ENCODE measurements around the gene FAM43A. TPM values are rescaled to one million over a fixed set of nuclear protein-coding genes. Genes with fewer than 3 reads are reported as not detected.

The FAM43A gene
- total and polyA plus RNA-seq, 2 of the 4 experiments (the other 2 are of a cell fraction): 3.0 to 11.5 TPM

DNA sequence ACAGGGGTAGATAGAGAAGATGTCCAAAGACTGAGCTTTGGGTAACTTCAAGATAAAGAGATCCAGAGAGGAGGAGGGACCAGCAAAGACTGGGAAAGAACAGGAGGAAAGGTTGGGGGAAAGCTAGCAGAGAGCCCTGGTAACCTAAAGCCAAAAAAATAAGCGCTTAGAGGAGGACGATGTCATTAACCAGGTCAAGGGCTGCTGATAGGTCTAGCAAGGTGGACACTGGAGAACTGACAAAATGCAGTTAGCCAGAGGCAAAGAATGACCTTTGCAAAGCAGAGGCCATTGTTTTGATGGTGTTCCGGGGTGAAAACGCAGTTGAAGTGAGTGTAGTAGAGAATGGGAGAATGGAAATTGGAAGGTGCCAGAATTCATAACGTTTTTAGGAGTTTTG lies 39.7 kb downstream of the FAM43A start:
- Histone ChIP-seq H3K9me3 (ENCODE audit: control insufficient read depth, insufficient read depth, low read length) (no peaks in the 10 kb centered on the region), H2BK20ac (ENCODE audit: low read depth, low read length) (no peak overlapping the region), H3K27me3 (ENCODE audit: control insufficient read depth, insufficient read depth, low read length) (peaks cover 25% of the 10 kb centered on the region), H2BK120ac (ENCODE audit: low read depth, low read length) (no peak overlapping the region), H4K8ac (ENCODE audit: low read depth in 2 of 2, low read length in 2 of 2) (no peak overlapping the region), H3K9me1 (ENCODE audit: insufficient read depth, low read length) (no peaks in the 10 kb centered on the region; the same call in 1 of the 2 replicates), H3K4ac (ENCODE audit: low read depth, low read length) (no peak overlapping the region), H3K4me1 (ENCODE audit: control insufficient read depth, insufficient read depth, low read length) (peaks cover 5% of the 10 kb centered on the region; the same call in 1 of the 2 replicates), H3K79me1 (ENCODE audit: low read depth in 1 of 2, low read length in 2 of 2) (no peaks in the 10 kb centered on the region), H4K20me1 (ENCODE audit: insufficient read depth, low read length) (no peaks in the 10 kb centered on the region), H3K9ac (ENCODE audit: low read depth, low read length) (no peak overlapping the region), H3K14ac (replicated peaks; ENCODE audit: low read depth, low read length) (no peak overlapping the region), H3K23ac (ENCODE audit: low read depth, low read length) (no peak overlapping the region), H2BK5ac (ENCODE audit: low read depth, low read length, poor library complexity, severe bottlenecking) (no peak overlapping the region), H4K91ac (ENCODE audit: insufficient read depth, low read depth, low read length) (no peak overlapping the region), H3K4me2 (ENCODE audit: low read depth, low read length) (no peak overlapping the region), H3K4me3 (ENCODE audit: insufficient read depth, low read depth, low read length) (no peak overlapping the region), H2AFZ (replicated peaks; ENCODE audit: low read length, poor library complexity) (no peak overlapping the region), H2AK9ac (replicated peaks; ENCODE audit: low read depth, low read length, poor library complexity) (no peak overlapping the region), H3K27ac (ENCODE audit: insufficient read depth, low read length) (no peak overlapping the region), H3K18ac (ENCODE audit: low read depth, low read length) (no peak overlapping the region), H2AK5ac (ENCODE audit: low read depth, low read length) (peak overlapping the region; percentile 23; the same call in 1 of the 2 replicates), H3K56ac (ENCODE audit: extremely low read depth, insufficient read depth, low read length) (no peak overlapping the region), H2BK15ac (ENCODE audit: low read depth, low read length) (no peak overlapping the region), H3K36me3 (ENCODE audit: control insufficient read depth, insufficient read depth, low read length) (no peaks in the 10 kb centered on the region), H4K5ac (ENCODE audit: low read depth, low read length) (no peak overlapping the region)
- ATAC-seq (ENCODE audit: low read depth): no peak
- intact Hi-C loops (cut with micrococcal nuclease) (no loop called here), dilution Hi-C loops (cut with HindIII; ENCODE audit: low sequenced_read_pairs, unreplicated experiment) (no loop called here), in situ Hi-C loops (cut with MboI; ENCODE audit: low sequenced_read_pairs) (no loop called here)
- ChIA-PET POLR2A (ENCODE audit: unreplicated experiment) (no interaction called here), CTCF (no interaction called here)
- 74% methylated on average over 5 of the region's 5 CpGs; no CpG with 5 or more reads in 1 of the 2 experiments for WGBS, 2 experiments (ENCODE audit: extremely low coverage in 2 of 2, insufficient read length in 1 of 2)
- TF ChIP-seq SMC3 (IDR thresholded peaks at IDR 0.05; ENCODE audit: low read depth, low read length): no peak
- no peak for TF ChIP-seq MAFK (IDR thresholded peaks at IDR 0.05; ENCODE audit: low read depth, low read length)
- TF ChIP-seq CHD1 (IDR thresholded peaks at IDR 0.05; ENCODE audit: low read depth, low read length): no peak
- no peak for TF ChIP-seq CEBPB (IDR thresholded peaks at IDR 0.05; ENCODE audit: low read depth, low read length)
- no peak for TF ChIP-seq MXI1 (IDR thresholded peaks at IDR 0.05; ENCODE audit: borderline replicate concordance, low read depth, low read length)
- no peak for TF ChIP-seq RAD21 (IDR thresholded peaks at IDR 0.05; ENCODE audit: low read length)
- TF ChIP-seq MAZ (IDR thresholded peaks at IDR 0.05; ENCODE audit: borderline replicate concordance, low read depth, low read length): no peak
- TF ChIP-seq FOS (IDR thresholded peaks at IDR 0.05; ENCODE audit: low read depth, low read length): no peak
- TF ChIP-seq BHLHE40 (IDR thresholded peaks at IDR 0.05; ENCODE audit: low read depth, low read length): no peak
- TF ChIP-seq POLR2A (IDR thresholded peaks at IDR 0.05; ENCODE audit: low read depth, low read length): no peak
- no peak for TF ChIP-seq RFX5 (IDR thresholded peaks at IDR 0.05; ENCODE audit: low read depth, low read length)
- TF ChIP-seq NFE2L2 (IDR thresholded peaks at IDR 0.05; ENCODE audit: low read depth, low read length): no peak
- no peak for TF ChIP-seq USF2 (IDR thresholded peaks at IDR 0.05; ENCODE audit: low read depth, low read length)
- no peak for DNase-seq
- BruUV-seq (replicated peaks): no TSS peak

Measured in IMR-90 (cell line).